HEK293T (cell line): Measurements from ENCODE around the gene TRABD2A.

Experiments used
- ARNT ChIP-seq: fragments of 450-650 bp; IDR thresholded peaks from 2 replicates; pipeline ENCODE4 v1.6.1; 2017; ENCODE audit warnings: mild to moderate bottlenecking
- BHLHE40 ChIP-seq: fragments of 450-650 bp; IDR thresholded peaks from 2 replicates; pipeline ENCODE4 v1.6.1; 2016; ENCODE audit warnings: mild to moderate bottlenecking, moderate library complexity, borderline replicate concordance
- ELF4 ChIP-seq: fragments of 450-650 bp; IDR thresholded peaks from 2 replicates; pipeline ENCODE4 v1.6.1; 2017; ENCODE audit warnings: antibody characterized with exemption
- FOXA1 ChIP-seq: fragments of 450-650 bp; IDR thresholded peaks from 2 replicates; pipeline ENCODE4 v1.6.1; 2016; ENCODE audit warnings: mild to moderate bottlenecking
- FOXK2 ChIP-seq: fragments of 450-650 bp; IDR thresholded peaks from 2 replicates; pipeline ENCODE4 v1.6.1; 2016; ENCODE audit warnings: mild to moderate bottlenecking
- FOXM1 ChIP-seq: fragments of 450-650 bp; IDR thresholded peaks from 2 replicates; pipeline ENCODE4 v1.6.1; 2017; ENCODE audit warnings: mild to moderate bottlenecking, borderline replicate concordance
- HDGF ChIP-seq: fragments of 450-650 bp; IDR thresholded peaks from 2 replicates; pipeline ENCODE4 v1.6.1; 2017; ENCODE audit warnings: antibody characterized with exemption, borderline replicate concordance
- L3MBTL2 ChIP-seq: fragments of 450-650 bp; conservative IDR thresholded peaks from 2 replicates; pipeline ENCODE4 v1.6.1; 2016; ENCODE audit warnings: mild to moderate bottlenecking
- LEF1 ChIP-seq: fragments of 450-650 bp; IDR thresholded peaks from 2 replicates; pipeline ENCODE4 v1.6.1; 2017; ENCODE audit warnings: mild to moderate bottlenecking, borderline replicate concordance
- NFRKB ChIP-seq: fragments of 450-650 bp; IDR thresholded peaks from 2 replicates; pipeline ENCODE4 v1.6.1; 2016; ENCODE audit warnings: mild to moderate bottlenecking, moderate library complexity
- SUZ12 ChIP-seq: fragments of 450-650 bp; IDR thresholded peaks from 2 replicates; pipeline ENCODE4 v1.6.1; 2016; ENCODE audit warnings: mild to moderate bottlenecking
- TARDBP ChIP-seq: fragments of 450-650 bp; IDR thresholded peaks from 2 replicates; pipeline ENCODE4 v1.6.1; 2016

GRCh38 chr2:84797271-84797670, 83.6 kb downstream of the TRABD2A start:
- no peak for TF ChIP-seq TARDBP
- no peak for TF ChIP-seq FOXM1
- TF ChIP-seq NFRKB, result no peak
- TF ChIP-seq HDGF, result no peak
- TF ChIP-seq SUZ12, result no peak
- no peak for TF ChIP-seq ELF4
- no peak for TF ChIP-seq FOXA1
- no peak for TF ChIP-seq BHLHE40
- TF ChIP-seq L3MBTL2, result no peak
- TF ChIP-seq LEF1, result no peak
- TF ChIP-seq ARNT, result no peak
- no peak for TF ChIP-seq FOXK2
